Keratinocyte (primary cell): ENCODE data around the gene MUC16.

ENCODE experiments used
- EZH2 ChIP-seq: IDR thresholded peaks from one replicate; pipeline ENCODE4 v1.6.1; 2012; ENCODE audit warnings: inconsistent platforms, mild to moderate bottlenecking, low read length, moderate library complexity
- TF ChIP-seq, protein P1 (sequence below), 3 experiments: IDR thresholded peaks in 1 of 3; conservative IDR thresholded peaks in 1 of 3; optimal IDR thresholded peaks in 1 of 3; 2 replicates in 2 of 3; 3 replicates in 1 of 3; pipeline versions ENCODE3 to v1.5.1; 2011; ENCODE audit warnings: low read length in 3 of 3, mild to moderate bottlenecking in 3 of 3, moderate library complexity in 2 of 3, control low read depth in 1 of 3, inconsistent platforms in 1 of 3; ENCODE audit not compliant: insufficient read depth in 2 of 3; ENCODE audit errors: extremely low read depth in 1 of 3

DNA sequence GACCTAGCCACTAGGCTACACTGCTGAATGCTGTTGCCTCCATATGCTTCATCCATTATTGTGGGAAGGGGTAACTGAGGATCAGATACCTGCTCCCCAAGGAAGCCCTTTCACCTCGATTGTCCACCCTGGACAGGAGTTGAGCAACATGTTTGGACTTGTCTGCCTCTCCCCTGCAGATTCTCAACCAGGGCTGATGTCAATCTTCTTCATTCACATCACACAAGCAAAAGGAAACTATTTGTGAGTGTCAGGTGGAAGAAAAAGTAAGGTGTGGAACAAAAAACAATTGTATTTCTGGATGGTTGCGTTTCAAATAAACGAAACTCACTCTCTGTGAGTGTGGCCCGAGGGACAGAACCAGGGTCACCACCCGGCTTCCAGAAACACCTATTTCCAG is 29.5 kb upstream of the MUC16 start:
- TF ChIP-seq, protein P1, sequence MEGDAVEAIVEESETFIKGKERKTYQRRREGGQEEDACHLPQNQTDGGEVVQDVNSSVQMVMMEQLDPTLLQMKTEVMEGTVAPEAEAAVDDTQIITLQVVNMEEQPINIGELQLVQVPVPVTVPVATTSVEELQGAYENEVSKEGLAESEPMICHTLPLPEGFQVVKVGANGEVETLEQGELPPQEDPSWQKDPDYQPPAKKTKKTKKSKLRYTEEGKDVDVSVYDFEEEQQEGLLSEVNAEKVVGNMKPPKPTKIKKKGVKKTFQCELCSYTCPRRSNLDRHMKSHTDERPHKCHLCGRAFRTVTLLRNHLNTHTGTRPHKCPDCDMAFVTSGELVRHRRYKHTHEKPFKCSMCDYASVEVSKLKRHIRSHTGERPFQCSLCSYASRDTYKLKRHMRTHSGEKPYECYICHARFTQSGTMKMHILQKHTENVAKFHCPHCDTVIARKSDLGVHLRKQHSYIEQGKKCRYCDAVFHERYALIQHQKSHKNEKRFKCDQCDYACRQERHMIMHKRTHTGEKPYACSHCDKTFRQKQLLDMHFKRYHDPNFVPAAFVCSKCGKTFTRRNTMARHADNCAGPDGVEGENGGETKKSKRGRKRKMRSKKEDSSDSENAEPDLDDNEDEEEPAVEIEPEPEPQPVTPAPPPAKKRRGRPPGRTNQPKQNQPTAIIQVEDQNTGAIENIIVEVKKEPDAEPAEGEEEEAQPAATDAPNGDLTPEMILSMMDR (optimal IDR thresholded peaks at IDR 0.05 in 1 of 3, IDR thresholded peaks at IDR 0.05 in 1 of 3, conservative IDR thresholded peaks at IDR 0.05 in 1 of 3; ENCODE audit: extremely low read depth in 1 of 3, insufficient read depth in 2 of 3, low read length in 3 of 3), result no peak
- TF ChIP-seq EZH2, result no peak
